K562 (cell line): ENCODE measurements around the gene RGS9BP. TPM values are rescaled to one million over a fixed set of nuclear protein-coding genes. Genes with fewer than 3 reads are reported as not detected.

Experiments
- ATAC-seq: fragments of 200-7000 bp; cut with Tn5 transposase; 3 replicates; pipeline ENCODE4 v1.9.1; 2020; ENCODE audit warnings: moderate library complexity
- BruUV-seq: library from RNA; stranded (reverse); fragments of 400-500 nt; replicated peaks from 2 replicates; lab custom pipeline; 2021; lab: Mats Ljungman, UMichigan
- CTCF ChIA-PET: fragments of 300-600 bp; formaldehyde crosslinking; extraction: SDS; loops from one replicate; lab custom pipeline; 2021; ENCODE audit warnings: low intra/inter-chr PET ratio; lab: Yijun Ruan, JAX
- POLR2A ChIA-PET: fragments of 300-600, 350-650 bp; sonication (Branson Sonifier 250); formaldehyde crosslinking; extraction: SDS; loops from one replicate; lab custom pipeline; 2021; ENCODE audit warnings: antibody characterized with exemption, inconsistent platforms; lab: Yijun Ruan, JAX
- DNase-seq, 4 experiments: peaks; one replicate each; pipeline versions ENCODE4 v3.0.0 to v3.0.0-alpha.2; 2011 to 2018; ENCODE audit warnings: low spot score in 3 of 4, mixed read lengths in 3 of 4; ENCODE audit errors: extremely low read depth in 1 of 4
- FAIRE-seq: peaks from 2 replicates; lab custom pipeline; 2011; peaks lifted over from hg19 to GRCh38; lab: Jason Lieb, UNC
- H2AFZ ChIP-seq: 2 replicates; pipeline ENCODE4 v1.6.0; 2011; ENCODE audit warnings: low read depth, low read length, control low read depth, inconsistent platforms
- H3K27ac ChIP-seq: fragments of 200-600 bp; 3 replicates; pipeline ENCODE4 v1.8.0; 2011; ENCODE audit warnings: low read depth, mild to moderate bottlenecking, control low read depth, inconsistent platforms, low read length, moderate library complexity, mixed read lengths; ENCODE audit errors: extremely low read depth
- H3K27me3 ChIP-seq, 2 experiments: fragments of 300-600 bp in 1 of 2; 2 replicates in 1 of 2; 3 replicates in 1 of 2; pipeline versions ENCODE4 v1.6.0 to v1.8.0; 2011; ENCODE audit warnings: inconsistent platforms in 2 of 2, low read length in 2 of 2, mild to moderate bottlenecking in 1 of 2, mixed read lengths in 1 of 2, moderate library complexity in 1 of 2; ENCODE audit not compliant: control insufficient read depth in 2 of 2, insufficient read depth in 2 of 2
- H3K36me3 ChIP-seq: fragments of 300-600 bp; 3 replicates; pipeline ENCODE4 v1.8.0; 2011; ENCODE audit warnings: mild to moderate bottlenecking, low read length, inconsistent platforms; ENCODE audit not compliant: control insufficient read depth, insufficient read depth
- H3K4me1 ChIP-seq, 2 experiments: fragments of 200-600 bp in 1 of 2; replicated peaks in 1 of 2; 2 replicates in 1 of 2; 3 replicates in 1 of 2; pipeline versions ENCODE4 v1.5.1 to v1.8.0; 2011; ENCODE audit warnings: inconsistent platforms in 2 of 2, low read length in 2 of 2, mild to moderate bottlenecking in 1 of 2, mixed read lengths in 1 of 2, moderate library complexity in 1 of 2; ENCODE audit not compliant: control insufficient read depth in 2 of 2, insufficient read depth in 2 of 2
- H3K4me2 ChIP-seq: 2 replicates; pipeline ENCODE4 v1.6.1; 2011; ENCODE audit warnings: low read length, control low read depth, inconsistent platforms, mixed read lengths; ENCODE audit not compliant: insufficient read depth
- H3K4me3 ChIP-seq: fragments of 200-600 bp; sonication (generic), shearing (Covaris generic); 2 replicates; pipeline ENCODE4 v1.5.1; 2016; ENCODE audit warnings: control low read depth, inconsistent platforms
- H3K79me2 ChIP-seq: fragments of 200-600 bp; 3 replicates; pipeline ENCODE4 v1.8.0; 2011; ENCODE audit warnings: low read length, inconsistent platforms; ENCODE audit not compliant: control insufficient read depth, insufficient read depth
- H3K9ac ChIP-seq, 2 experiments: 2 replicates each; pipeline versions ENCODE4 v1.6.0 to v1.6.1; 2011; ENCODE audit warnings: low read depth in 2 of 2, low read length in 2 of 2, control low read depth in 1 of 2, inconsistent platforms in 1 of 2, mild to moderate bottlenecking in 1 of 2, mixed read lengths in 1 of 2; ENCODE audit not compliant: insufficient read depth in 1 of 2
- H3K9me1 ChIP-seq: one replicate; pipeline ENCODE4 v1.6.0; 2011; ENCODE audit warnings: inconsistent platforms, mild to moderate bottlenecking, low read length, moderate library complexity; ENCODE audit not compliant: control insufficient read depth, insufficient read depth
- H3K9me3 ChIP-seq: replicated peaks from 2 replicates; pipeline ENCODE4 v1.5.1; 2011; ENCODE audit warnings: low read depth, low read length, inconsistent platforms; ENCODE audit not compliant: control insufficient read depth, insufficient read depth
- H4K20me1 ChIP-seq: replicated peaks from 2 replicates; pipeline ENCODE4 v1.6.1; 2011; ENCODE audit warnings: low read length, inconsistent platforms, mixed read lengths; ENCODE audit not compliant: control insufficient read depth, insufficient read depth
- KDM4B ChIP-seq, 2 experiments: fragments of 450-650 bp in 1 of 2; sonication (generic) in 1 of 2; IDR thresholded peaks; 2 replicates each; pipeline ENCODE4 v1.6.1; 2016 to 2017; ENCODE audit warnings: borderline replicate concordance in 2 of 2, antibody characterized with exemption in 1 of 2, low read depth in 1 of 2, mild to moderate bottlenecking in 1 of 2
- WGBS: fragments of 100-300 bp; shearing (Covaris generic); methylation state at CpG from one replicate; pipeline ENCODE4 v1.1.6; 2016; ENCODE audit warnings: low coverage, mixed read lengths; ENCODE audit not compliant: insufficient coverage; ENCODE audit errors: missing lambda C conversion rate; 5-methylcytosine and 5-hydroxymethylcytosine counted together
- in situ Hi-C: fragments of 300-500 bp; cut with MboI; formaldehyde crosslinking; loops from 4 replicates; pipeline ENCODE4 v1.15.0; 2018; ENCODE audit warnings: inconsistent platforms, mixed read lengths
- intact Hi-C: fragments of 100-400 bp; cut with micrococcal nuclease; formaldehyde crosslinking; loops from 2 replicates; pipeline ENCODE4 v1.14.2; 2022
- polyA plus RNA-seq, 8 experiments: library from polyadenylated mRNA; depleted of rRNA in 4 of 8; stranded (reverse) in 5 of 8; unstranded in 3 of 8; fragments of >200 nt; fragmentation: Nextera tagmentation in 2 of 8; fragmentation: Illumina TruSeq in 1 of 8; extraction: Ambion mirVana in 2 of 8; extraction: Trizol in 1 of 8; gene quantifications; 2 replicates each; pipeline versions ENCODE4 v1.2.1 to v1.2.3, GENCODE V29; 2011 to 2014; ENCODE audit warnings: inconsistent platforms in 1 of 8, missing spikeins in 1 of 8
- total RNA-seq, 7 experiments: library from RNA; depleted of rRNA in 6 of 7; stranded (reverse); fragments of >200 nt in 6 of 7; fragmentation: Illumina TruSeq in 2 of 7; extraction: Trizol in 2 of 7; gene quantifications; 2 replicates each; pipeline versions ENCODE4 v1.2.1 to v1.2.3, GENCODE V29; 2011 to 2021; ENCODE audit warnings: low replicate concordance in 1 of 7
- TF ChIP-seq, protein P1 (sequence below), 3 experiments: IDR thresholded peaks in 2 of 3; conservative IDR thresholded peaks in 1 of 3; 2 replicates each; pipeline ENCODE4 v1.5.1; 2011 to 2012; ENCODE audit warnings: low read length in 3 of 3, mild to moderate bottlenecking in 3 of 3, control low read depth in 2 of 3, improper control_type of control experiment in 1 of 3, inconsistent platforms in 1 of 3, low read depth in 1 of 3, mixed read lengths in 1 of 3, moderate library complexity in 1 of 3; ENCODE audit not compliant: insufficient read depth in 2 of 3

The RGS9BP gene
- total and polyA plus RNA-seq, 9 of the 15 experiments (the other 6 are each of a cell fraction or from before 2014, with no cell fraction given): 0.03 to 1.3 (median 0.49) TPM

DNA sequence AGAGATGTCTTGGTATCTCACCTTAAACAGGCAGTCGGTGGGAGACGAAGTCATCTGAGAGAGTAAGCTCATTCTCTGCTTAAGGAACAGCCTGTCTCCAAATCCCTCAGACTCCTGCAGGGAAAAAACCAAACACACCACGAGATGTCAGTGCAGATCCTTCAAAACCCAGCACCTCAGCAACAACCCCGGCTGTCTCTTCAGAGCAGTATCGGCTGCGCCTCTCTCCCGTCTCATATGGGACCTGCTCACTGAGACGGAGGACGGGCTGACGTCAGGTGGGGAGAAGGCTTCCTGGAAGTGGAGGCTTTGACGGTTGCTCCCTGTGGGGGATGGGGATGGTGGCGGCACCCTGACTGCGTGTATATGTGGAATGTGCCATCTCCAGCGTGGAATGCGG lies 44.3 kb upstream of the RGS9BP start:
- Histone ChIP-seq H3K4me1 (peaks cover 17 to 40% of the 10 kb centered on the region in 2 experiments; a peak in 4 of 5 replicates), H3K79me2 (no peaks in the 10 kb centered on the region), H3K4me2 (no peak overlapping the region), H3K36me3 (peaks cover 81% of the 10 kb centered on the region), H2AFZ (no peak overlapping the region), H3K4me3 (no peak overlapping the region), H3K27ac (no peak overlapping the region)
- ChIA-PET CTCF (no interaction called here), POLR2A (interaction anchor here (0.6 kb wide), 1 partner anchor 165 kb away, joined by 3 read pairs; no protein-coding TSS in a partner anchor)
- no peak for FAIRE-seq
- no TSS peak for BruUV-seq
- ATAC-seq: no peak
- no peak for TF ChIP-seq KDM4B (IDR thresholded peaks at IDR 0.05; ENCODE audit: borderline replicate concordance in 2 of 2, low read depth in 1 of 2)
- TF ChIP-seq, protein P1, sequence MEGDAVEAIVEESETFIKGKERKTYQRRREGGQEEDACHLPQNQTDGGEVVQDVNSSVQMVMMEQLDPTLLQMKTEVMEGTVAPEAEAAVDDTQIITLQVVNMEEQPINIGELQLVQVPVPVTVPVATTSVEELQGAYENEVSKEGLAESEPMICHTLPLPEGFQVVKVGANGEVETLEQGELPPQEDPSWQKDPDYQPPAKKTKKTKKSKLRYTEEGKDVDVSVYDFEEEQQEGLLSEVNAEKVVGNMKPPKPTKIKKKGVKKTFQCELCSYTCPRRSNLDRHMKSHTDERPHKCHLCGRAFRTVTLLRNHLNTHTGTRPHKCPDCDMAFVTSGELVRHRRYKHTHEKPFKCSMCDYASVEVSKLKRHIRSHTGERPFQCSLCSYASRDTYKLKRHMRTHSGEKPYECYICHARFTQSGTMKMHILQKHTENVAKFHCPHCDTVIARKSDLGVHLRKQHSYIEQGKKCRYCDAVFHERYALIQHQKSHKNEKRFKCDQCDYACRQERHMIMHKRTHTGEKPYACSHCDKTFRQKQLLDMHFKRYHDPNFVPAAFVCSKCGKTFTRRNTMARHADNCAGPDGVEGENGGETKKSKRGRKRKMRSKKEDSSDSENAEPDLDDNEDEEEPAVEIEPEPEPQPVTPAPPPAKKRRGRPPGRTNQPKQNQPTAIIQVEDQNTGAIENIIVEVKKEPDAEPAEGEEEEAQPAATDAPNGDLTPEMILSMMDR (IDR thresholded peaks at IDR 0.05 in 2 of 3, conservative IDR thresholded peaks at IDR 0.05 in 1 of 3; ENCODE audit: insufficient read depth in 2 of 3, low read depth in 1 of 3, low read length in 3 of 3): peak in 2 of 3 experiments; percentile 16 to 19; a peak in 1 of 6 replicates
- TF ChIP-seq, all 486 proteins: peak for 1
- peak overlapping the region in 1 of 2 experiments; percentile 59; a peak in 1 of 4 replicates for H3K9ac ChIP-seq
- intact Hi-C loops: no loop called here
- no peaks in the 10 kb centered on the region for H3K27me3 ChIP-seq
- H3K9me3 ChIP-seq: no peaks in the 10 kb centered on the region
- H3K9me1 ChIP-seq: no peaks in the 10 kb centered on the region
- WGBS: 91% methylated on average over 13 of the region's 15 CpGs
- H4K20me1 ChIP-seq: no peaks in the 10 kb centered on the region
- in situ Hi-C loops: no loop called here
- DNase-seq: peak in 1 of 4 experiments; percentile 10
